ENCODE measurements around the gene PRDM12.

Gene PRDM12

GRCh38 chr9:130632841-130633240 is 31.6 kb upstream of the PRDM12 start:
- CTCF ChIA-PET: no interaction called here
- Histone ChIP-seq H3K4me3 (ENCODE audit: low read depth, low read length) (no peak overlapping the region), H3K4me1 (ENCODE audit: control insufficient read depth, insufficient read depth, low read length) (no peaks in the 10 kb centered on the region), H3K9me3 (ENCODE audit: control insufficient read depth, insufficient read depth, low read depth, low read length) (no peaks in the 10 kb centered on the region), H3K36me3 (ENCODE audit: control insufficient read depth in 2 of 2, insufficient read depth in 1 of 2, low read length in 2 of 2) (peaks cover 0 to 90% of the 10 kb centered on the region in 2 experiments; a peak in 2 of 3 replicates), H3K27ac (ENCODE audit: extremely low read depth, low read depth, low read length) (no peak overlapping the region)
- POLR2A ChIA-PET: no interaction called here
- no peak for TF ChIP-seq ZNF138 (tag by site-specific recombination; IDR thresholded peaks at IDR 0.05; ENCODE audit: borderline replicate concordance)
- TF ChIP-seq PATZ1 (tag by site-specific recombination; IDR thresholded peaks at IDR 0.05): no peak
- TF ChIP-seq ZNF19 (tag by site-specific recombination; IDR thresholded peaks at IDR 0.05; ENCODE audit: low read depth): no peak
- no peak for TF ChIP-seq ZBTB1 (tag by site-specific recombination; IDR thresholded peaks at IDR 0.05)
- TF ChIP-seq ZNF621 (tag by site-specific recombination; IDR thresholded peaks at IDR 0.05): no peak
- no peak for TF ChIP-seq ZNF600 (tag by site-specific recombination; IDR thresholded peaks at IDR 0.05)

- ChIA-PET POLR2A (no interaction called here), CTCF (no interaction called here)
- Histone ChIP-seq H3K4me1 (ENCODE audit: control insufficient read depth, insufficient read depth, low read length) (no peaks in the 10 kb centered on the region), H3K4me3 (ENCODE audit: low read depth, low read length) (no peak overlapping the region), H3K36me3 (ENCODE audit: control insufficient read depth in 2 of 2, insufficient read depth in 1 of 2, low read length in 2 of 2) (peaks cover 0 to 88% of the 10 kb centered on the region in 2 experiments; a peak in 2 of 3 replicates), H3K27ac (ENCODE audit: extremely low read depth, low read depth, low read length) (no peak overlapping the region), H3K9me3 (ENCODE audit: control insufficient read depth, insufficient read depth, low read depth, low read length) (no peaks in the 10 kb centered on the region)
- TF ChIP-seq ZNF558 (tag by site-specific recombination; IDR thresholded peaks at IDR 0.05) (no peak), ZNF16 (tag by site-specific recombination; IDR thresholded peaks at IDR 0.05; ENCODE audit: low read depth) (no peak), ZNF621 (tag by site-specific recombination; IDR thresholded peaks at IDR 0.05) (no peak), OSR2 (tag by site-specific recombination; IDR thresholded peaks at IDR 0.05) (no peak), ZNF169 (tag by site-specific recombination; IDR thresholded peaks at IDR 0.05) (no peak), ZNF426 (tag by site-specific recombination; IDR thresholded peaks at IDR 0.05) (no peak), SCRT1 (tag by site-specific recombination; IDR thresholded peaks at IDR 0.05; ENCODE audit: borderline replicate concordance) (no peak), MYNN (tag by site-specific recombination; IDR thresholded peaks at IDR 0.05; ENCODE audit: borderline replicate concordance) (no peak)
Measured at GRCh38 chr9:130633336-130634190, 30.8 kb upstream of the PRDM12 start.

DNA sequence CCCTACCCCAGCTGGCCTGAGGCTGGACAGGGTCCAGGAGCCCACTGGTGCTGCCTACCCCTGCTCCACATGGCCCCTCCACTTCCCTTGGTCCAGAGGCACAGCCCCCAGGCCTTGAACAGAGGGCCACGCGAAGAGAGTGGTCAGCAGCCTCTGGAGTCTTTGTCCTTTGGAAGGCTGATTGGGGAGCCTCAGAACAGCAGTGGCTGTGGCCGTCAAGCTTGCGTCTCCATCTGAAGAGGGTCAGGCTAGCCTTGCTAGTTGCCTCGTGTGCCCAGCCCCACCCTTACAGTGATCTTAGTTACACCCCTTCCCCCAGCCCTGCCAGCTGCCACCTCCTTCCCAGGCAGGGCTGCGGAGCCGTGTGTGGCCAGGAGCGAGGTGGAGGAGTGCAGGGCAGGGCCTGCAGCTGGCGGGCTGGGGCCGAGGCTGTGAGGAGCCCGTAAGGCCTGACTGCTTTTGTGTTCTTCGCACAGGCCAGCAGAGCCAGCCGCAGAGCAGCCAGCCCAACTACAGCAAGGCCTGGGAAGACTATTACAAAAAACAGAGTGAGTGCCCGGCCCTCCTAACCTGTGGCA is 30.1 kb upstream of the PRDM12 start:
- H3K36me3 ChIP-seq (ENCODE audit: control insufficient read depth in 2 of 2, insufficient read depth in 1 of 2, low read length in 2 of 2): peaks cover 0 to 87% of the 10 kb centered on the region in 2 experiments; a peak in 2 of 3 replicates
- POLR2A ChIA-PET: no interaction called here
- CTCF ChIA-PET: no interaction called here
- no peaks in the 10 kb centered on the region for H3K4me1 ChIP-seq (ENCODE audit: control insufficient read depth, insufficient read depth, low read length)
- H3K9me3 ChIP-seq (ENCODE audit: control insufficient read depth, insufficient read depth, low read depth, low read length): no peaks in the 10 kb centered on the region
- no peak overlapping the region for H3K27ac ChIP-seq (ENCODE audit: extremely low read depth, low read depth, low read length)
- H3K4me3 ChIP-seq (ENCODE audit: low read depth, low read length): no peak overlapping the region
- no peak for TF ChIP-seq YY1 (tag by site-specific recombination; IDR thresholded peaks at IDR 0.05)
- TF ChIP-seq, protein P1, sequence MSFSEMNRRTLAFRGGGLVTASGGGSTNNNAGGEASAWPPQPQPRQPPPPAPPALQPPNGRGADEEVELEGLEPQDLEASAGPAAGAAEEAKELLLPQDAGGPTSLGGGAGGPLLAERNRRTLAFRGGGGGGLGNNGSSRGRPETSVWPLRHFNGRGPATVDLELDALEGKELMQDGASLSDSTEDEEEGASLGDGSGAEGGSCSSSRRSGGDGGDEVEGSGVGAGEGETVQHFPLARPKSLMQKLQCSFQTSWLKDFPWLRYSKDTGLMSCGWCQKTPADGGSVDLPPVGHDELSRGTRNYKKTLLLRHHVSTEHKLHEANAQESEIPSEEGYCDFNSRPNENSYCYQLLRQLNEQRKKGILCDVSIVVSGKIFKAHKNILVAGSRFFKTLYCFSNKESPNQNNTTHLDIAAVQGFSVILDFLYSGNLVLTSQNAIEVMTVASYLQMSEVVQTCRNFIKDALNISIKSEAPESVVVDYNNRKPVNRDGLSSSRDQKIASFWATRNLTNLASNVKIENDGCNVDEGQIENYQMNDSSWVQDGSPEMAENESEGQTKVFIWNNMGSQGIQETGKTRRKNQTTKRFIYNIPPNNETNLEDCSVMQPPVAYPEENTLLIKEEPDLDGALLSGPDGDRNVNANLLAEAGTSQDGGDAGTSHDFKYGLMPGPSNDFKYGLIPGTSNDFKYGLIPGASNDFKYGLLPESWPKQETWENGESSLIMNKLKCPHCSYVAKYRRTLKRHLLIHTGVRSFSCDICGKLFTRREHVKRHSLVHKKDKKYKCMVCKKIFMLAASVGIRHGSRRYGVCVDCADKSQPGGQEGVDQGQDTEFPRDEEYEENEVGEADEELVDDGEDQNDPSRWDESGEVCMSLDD (tag by site-specific recombination; IDR thresholded peaks at IDR 0.05): no peak
- TF ChIP-seq ZNF26 (tag by site-specific recombination; IDR thresholded peaks at IDR 0.05): no peak
- no peak for TF ChIP-seq ZNF274 (IDR thresholded peaks at IDR 0.05; ENCODE audit: low read length)
- TF ChIP-seq ZNF274 (tag by site-specific recombination; IDR thresholded peaks at IDR 0.05; ENCODE audit: borderline replicate concordance): no peak
- TF ChIP-seq ZNF610 (tag by site-specific recombination; IDR thresholded peaks at IDR 0.05; ENCODE audit: borderline replicate concordance): no peak
- no peak for TF ChIP-seq ZNF266 (tag by site-specific recombination; IDR thresholded peaks at IDR 0.05; ENCODE audit: low read depth)
- no peak for TF ChIP-seq REPIN1 (tag by site-specific recombination; IDR thresholded peaks at IDR 0.05; ENCODE audit: low read depth)
- TF ChIP-seq EGR2 (tag by site-specific recombination; IDR thresholded peaks at IDR 0.05; ENCODE audit: low read depth): no peak
- TF ChIP-seq ZXDB (tag by site-specific recombination; IDR thresholded peaks at IDR 0.05): no peak
- TF ChIP-seq, protein P2, sequence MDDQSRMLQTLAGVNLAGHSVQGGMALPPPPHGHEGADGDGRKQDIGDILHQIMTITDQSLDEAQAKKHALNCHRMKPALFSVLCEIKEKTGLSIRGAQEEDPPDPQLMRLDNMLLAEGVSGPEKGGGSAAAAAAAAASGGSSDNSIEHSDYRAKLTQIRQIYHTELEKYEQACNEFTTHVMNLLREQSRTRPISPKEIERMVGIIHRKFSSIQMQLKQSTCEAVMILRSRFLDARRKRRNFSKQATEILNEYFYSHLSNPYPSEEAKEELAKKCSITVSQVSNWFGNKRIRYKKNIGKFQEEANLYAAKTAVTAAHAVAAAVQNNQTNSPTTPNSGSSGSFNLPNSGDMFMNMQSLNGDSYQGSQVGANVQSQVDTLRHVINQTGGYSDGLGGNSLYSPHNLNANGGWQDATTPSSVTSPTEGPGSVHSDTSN (CRISPR knock-in tag; IDR thresholded peaks at IDR 0.05): no peak

Data from HEK293 (cell line).